ENCODE data around the gene S100A3. TPM values are rescaled to one million over a fixed set of nuclear protein-coding genes. Genes with fewer than 3 reads are reported as not detected.
"Not testable (repeated sequence)": the region's sequence is repeated elsewhere in the genome, so short reads cannot be mapped to it uniquely, and the experiment has no call there.

Gene S100A3
- total and polyA plus RNA-seq, 12 donors = 0.30 to 6.3 (median 2.5) TPM; not detected in 6

DNA sequence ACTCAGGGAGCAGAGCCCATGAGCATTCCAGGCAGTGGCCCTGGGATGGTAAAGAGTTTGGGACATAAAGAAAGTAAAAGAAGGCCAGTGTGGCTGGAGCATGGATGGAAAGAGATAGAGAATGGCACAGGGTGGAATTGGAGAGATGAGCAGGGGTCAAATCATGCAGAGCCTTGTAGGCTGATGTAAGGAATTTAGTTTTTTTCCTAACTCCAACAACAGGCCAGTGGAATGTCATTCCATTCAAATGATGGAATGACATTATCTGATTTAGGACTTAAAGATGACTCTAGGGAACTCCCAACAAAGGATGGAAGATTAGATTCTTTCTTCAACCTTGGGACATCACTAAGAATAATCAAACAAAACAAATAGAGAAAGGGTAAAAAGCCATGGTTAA is 29.4 kb upstream of the S100A3 start:
- DNase-seq (no peak), ATAC-seq (no peak)
- Histone ChIP-seq H3K9me3 (no peaks in the 10 kb centered on the region), H3K4me1 (peaks cover 0 to 1% (median 0%) of the 10 kb centered on the region in 9 donors), H3K4me3 (no peak overlapping the region), H3K27ac (no peak overlapping the region), H3K27me3 (no peaks in the 10 kb centered on the region), H3K36me3 (no peaks in the 10 kb centered on the region)
- intact Hi-C loops (cut with DNase I) = loop anchor here in 5 of 10 donors (5.0 to 10.0 kb wide), 4 partner anchors 39 to 166 kb away; partner anchors contain the start of genes S100A14 (in 1 of the 5) and SNAPIN (in 1 of the 5)
- TF ChIP-seq, protein P1, sequence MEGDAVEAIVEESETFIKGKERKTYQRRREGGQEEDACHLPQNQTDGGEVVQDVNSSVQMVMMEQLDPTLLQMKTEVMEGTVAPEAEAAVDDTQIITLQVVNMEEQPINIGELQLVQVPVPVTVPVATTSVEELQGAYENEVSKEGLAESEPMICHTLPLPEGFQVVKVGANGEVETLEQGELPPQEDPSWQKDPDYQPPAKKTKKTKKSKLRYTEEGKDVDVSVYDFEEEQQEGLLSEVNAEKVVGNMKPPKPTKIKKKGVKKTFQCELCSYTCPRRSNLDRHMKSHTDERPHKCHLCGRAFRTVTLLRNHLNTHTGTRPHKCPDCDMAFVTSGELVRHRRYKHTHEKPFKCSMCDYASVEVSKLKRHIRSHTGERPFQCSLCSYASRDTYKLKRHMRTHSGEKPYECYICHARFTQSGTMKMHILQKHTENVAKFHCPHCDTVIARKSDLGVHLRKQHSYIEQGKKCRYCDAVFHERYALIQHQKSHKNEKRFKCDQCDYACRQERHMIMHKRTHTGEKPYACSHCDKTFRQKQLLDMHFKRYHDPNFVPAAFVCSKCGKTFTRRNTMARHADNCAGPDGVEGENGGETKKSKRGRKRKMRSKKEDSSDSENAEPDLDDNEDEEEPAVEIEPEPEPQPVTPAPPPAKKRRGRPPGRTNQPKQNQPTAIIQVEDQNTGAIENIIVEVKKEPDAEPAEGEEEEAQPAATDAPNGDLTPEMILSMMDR (IDR thresholded peaks at IDR 0.05) = no peak

DNA sequence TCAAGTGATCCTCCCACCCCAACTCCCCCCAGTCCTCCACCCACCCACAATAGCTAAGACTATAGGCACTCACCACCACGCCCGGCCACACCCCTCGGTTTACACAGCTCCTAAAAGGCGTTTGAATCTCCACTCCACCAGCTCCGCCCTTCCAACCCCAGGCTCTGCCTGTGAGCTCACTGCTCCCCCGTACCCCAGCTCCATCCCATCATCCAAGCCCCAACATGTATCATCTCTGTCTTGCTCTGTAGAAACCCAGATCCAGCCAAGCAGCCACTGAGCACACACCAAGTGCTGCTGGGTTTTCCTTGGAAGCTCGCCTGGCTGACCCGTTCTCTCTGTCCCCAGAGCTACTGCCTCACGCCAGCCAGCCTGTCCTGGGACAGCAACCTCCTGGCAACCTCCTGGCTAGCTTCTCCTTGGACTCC is 28.6 kb upstream of the S100A3 start:
- ATAC-seq = peak in 4 of 8 donors; percentile 12 to 47 (median 24)
- intact Hi-C loops (cut with DNase I) = loop anchor here in 5 of 10 donors (5.0 to 10.0 kb wide), 4 partner anchors 40 to 167 kb away; partner anchors contain the start of genes S100A14 (in 1 of the 5) and SNAPIN (in 1 of the 5)

DNA sequence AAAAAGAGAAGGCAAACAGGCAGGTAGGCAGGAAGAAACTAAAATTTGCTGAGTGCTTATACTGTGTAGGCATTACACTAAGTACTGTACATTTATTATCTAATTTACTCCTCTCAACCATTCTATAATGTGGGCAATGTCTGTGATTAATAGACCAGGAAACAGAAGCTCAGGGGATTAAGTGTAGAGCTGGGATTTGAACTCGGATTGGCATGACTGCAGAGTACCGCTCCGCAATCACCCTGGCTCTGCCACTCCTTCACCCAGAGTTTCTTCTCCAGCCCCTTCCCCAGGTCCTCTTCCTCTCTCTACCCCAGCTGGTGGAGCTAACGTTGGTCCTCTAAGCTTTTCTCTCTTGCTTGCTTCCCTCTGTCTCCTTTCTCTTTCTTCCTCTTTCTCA is 28.1 kb upstream of the S100A3 start:
- TF ChIP-seq, protein P1 (IDR thresholded peaks at IDR 0.05) = no peak
- no peaks in the 10 kb centered on the region for H3K9me3 ChIP-seq
- peaks cover 0 to 15% (median 5%) of the 10 kb centered on the region in 9 donors for H3K4me1 ChIP-seq
- H3K27me3 ChIP-seq = no peaks in the 10 kb centered on the region
- no peak for ATAC-seq
- no peak overlapping the region for H3K4me3 ChIP-seq
- no peaks in the 10 kb centered on the region for H3K36me3 ChIP-seq
- no peak overlapping the region for H3K27ac ChIP-seq
- intact Hi-C loops (cut with DNase I) = loop anchor here in 5 of 10 donors (5.0 to 10.0 kb wide), 4 partner anchors 40 to 168 kb away; partner anchors contain the start of genes S100A14 (in 1 of the 5) and SNAPIN (in 1 of the 5)
- DNase-seq = no peak
- 69 to 77% methylated on average over 4 of the region's 4 CpGs for WGBS, 2 donors

More for the DNA sequence above, 28.6 kb upstream of the S100A3 start:
- no peak overlapping the region for H3K27ac ChIP-seq
- H3K27me3 ChIP-seq = no peaks in the 10 kb centered on the region
- no peaks in the 10 kb centered on the region for H3K36me3 ChIP-seq
- H3K4me3 ChIP-seq = no peak overlapping the region
- TF ChIP-seq, protein P1 (IDR thresholded peaks at IDR 0.05) = no peak
- H3K4me1 ChIP-seq = peaks cover 0 to 10% (median 5%) of the 10 kb centered on the region in 9 donors
- no peaks in the 10 kb centered on the region for H3K9me3 ChIP-seq
- no peak for DNase-seq
- 70% methylated on average over 9 of the region's 9 CpGs for WGBS, 2 donors

DNA sequence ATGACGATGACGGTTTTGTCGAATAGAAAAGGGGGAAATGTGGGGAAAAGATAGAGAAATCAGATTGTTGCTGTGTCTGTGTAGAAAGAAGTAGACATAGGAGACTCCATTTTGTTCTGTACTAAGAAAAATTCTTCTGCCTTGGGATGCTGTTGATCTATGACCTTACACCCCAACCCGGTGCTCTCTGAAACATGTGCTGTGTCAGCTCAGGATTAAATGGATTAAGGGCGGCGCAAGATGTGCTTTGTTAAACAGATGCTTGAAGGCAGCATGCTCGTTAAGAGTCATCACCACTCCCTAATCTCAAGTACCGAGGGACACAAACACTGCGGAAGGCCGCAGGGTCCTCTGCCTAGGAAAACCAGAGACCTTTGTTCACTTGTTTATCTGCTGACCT is 26.4 kb upstream of the S100A3 start:
- not testable (repeated sequence) for H3K27ac ChIP-seq, H3K36me3 ChIP-seq, H3K27me3 ChIP-seq, DNase-seq, H3K4me3 ChIP-seq, H3K9me3 ChIP-seq, ATAC-seq
- H3K4me1 ChIP-seq = peaks cover 0 to 21% (median 5%) of the 10 kb centered on the region in 9 donors
- intact Hi-C loops (cut with DNase I) = loop anchor here in 5 of 10 donors (5.0 to 10.0 kb wide), 4 partner anchors 42 to 169 kb away; partner anchors contain the start of genes S100A14 (in 1 of the 5) and SNAPIN (in 1 of the 5)
- 90 to 92% methylated on average over 10 of the region's 10 CpGs for WGBS, 2 donors

DNA sequence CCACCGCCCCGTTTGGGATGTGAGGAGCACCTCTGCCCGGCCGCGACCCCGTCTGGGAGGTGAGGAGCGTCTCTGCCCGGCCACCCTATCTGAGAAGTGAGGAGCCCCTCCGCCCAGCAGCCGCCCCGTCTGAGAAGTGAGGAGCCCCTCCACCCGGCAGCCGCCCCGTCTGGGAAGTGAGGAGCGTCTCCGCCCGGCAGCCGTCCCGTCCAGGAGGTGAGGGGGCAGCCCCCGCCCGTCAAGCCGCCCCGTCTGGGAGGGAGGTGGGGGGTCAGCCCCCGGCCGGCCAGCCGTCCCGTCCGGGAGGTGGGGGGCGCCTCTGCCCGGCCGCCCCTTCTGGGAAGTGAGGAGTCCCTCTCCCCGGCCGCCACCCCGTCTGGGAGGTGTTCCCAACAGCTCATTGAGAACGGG is 26.0 kb upstream of the S100A3 start:
- intact Hi-C loops (cut with DNase I) = loop anchor here in 5 of 10 donors (5.0 to 10.0 kb wide), 4 partner anchors 42 to 170 kb away; partner anchors contain the start of genes S100A14 (in 1 of the 5) and SNAPIN (in 1 of the 5)
- DNase-seq, H3K36me3 ChIP-seq, H3K9me3 ChIP-seq, H3K27me3 ChIP-seq, H3K4me3 ChIP-seq, ATAC-seq, H3K27ac ChIP-seq: not testable (repeated sequence)
- WGBS, 2 donors = 90 to 96% methylated on average over 32 to 35 of the region's 35 CpGs
- H3K4me1 ChIP-seq = peaks cover 0 to 21% (median 5%) of the 10 kb centered on the region in 9 donors

All from heart right ventricle (tissue), 16 donors.